GM21825 (cell line): ENCODE measurements around the gene CDNF.

Experiments
- ATAC-seq: cut with Tn5 transposase; IDR thresholded peaks from one replicate; pipeline ENCODE4 v1.9.1; 2021; ENCODE audit warnings: mild to moderate bottlenecking, moderate library complexity; ENCODE audit not compliant: unreplicated experiment

CDNF gene

DNA sequence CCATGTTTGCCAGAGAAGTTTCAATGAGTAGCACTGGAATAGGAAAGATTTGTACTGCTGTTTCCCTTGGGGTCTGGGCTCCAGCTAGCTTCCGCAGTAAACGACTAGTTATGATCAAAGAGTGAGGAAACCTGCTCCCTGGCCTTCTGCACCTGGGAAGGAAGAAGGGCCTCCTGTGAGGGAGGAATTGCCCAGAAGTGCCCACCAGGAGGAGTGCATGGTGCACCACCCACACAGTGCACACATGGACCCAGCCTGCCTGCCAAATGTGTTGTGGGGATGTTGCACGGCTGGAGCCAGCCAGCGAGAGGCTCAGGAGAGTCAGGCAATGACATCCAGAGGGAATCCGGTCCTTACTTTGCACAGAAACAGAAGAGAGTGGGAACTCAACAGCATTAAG lies 36.1 kb downstream of the CDNF start:
- no peak for ATAC-seq

DNA sequence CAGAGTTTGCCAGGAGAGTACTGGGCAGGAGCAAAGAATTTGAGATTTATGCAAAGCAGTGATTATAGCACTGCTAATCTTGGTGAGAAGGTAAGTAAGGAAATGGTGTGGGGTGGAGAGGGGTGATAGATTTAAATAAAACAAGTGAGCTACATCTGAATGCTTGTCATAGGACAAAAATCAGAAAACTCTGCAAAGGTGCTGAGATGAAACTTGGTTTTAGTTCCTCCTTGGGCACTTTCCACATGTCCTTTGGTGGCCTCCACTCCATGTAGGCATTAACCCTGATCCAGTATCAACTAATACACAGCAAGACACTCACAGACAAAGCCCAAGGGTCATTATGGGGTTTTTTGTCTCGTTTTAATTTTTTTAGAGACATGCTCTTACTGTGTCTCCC lies 37.4 kb downstream of the CDNF start:
- no peak for ATAC-seq

- ATAC-seq, result no peak
Measured at GRCh38 chr10:14798636-14799035, 39.2 kb downstream of the CDNF start.

DNA sequence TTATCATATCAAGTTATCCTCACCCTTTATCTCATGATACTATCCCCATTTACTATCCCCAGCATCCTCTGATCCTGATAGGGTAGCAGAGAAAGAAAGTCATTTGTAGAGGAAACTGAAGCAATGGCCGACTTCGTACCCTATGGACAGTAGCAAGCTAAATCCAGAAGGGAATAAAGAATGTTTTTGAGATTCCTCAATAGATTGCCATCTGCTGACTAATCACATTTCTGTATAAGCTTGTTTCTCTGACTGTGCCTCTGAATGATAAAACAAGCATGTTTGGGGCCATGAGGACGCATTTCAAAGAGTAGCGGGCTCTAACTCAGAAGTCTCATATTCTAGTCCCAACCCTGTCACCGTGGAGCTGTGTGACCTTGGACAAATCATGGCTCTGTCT lies 49.9 kb downstream of the CDNF start:
- ATAC-seq, result no peak

DNA sequence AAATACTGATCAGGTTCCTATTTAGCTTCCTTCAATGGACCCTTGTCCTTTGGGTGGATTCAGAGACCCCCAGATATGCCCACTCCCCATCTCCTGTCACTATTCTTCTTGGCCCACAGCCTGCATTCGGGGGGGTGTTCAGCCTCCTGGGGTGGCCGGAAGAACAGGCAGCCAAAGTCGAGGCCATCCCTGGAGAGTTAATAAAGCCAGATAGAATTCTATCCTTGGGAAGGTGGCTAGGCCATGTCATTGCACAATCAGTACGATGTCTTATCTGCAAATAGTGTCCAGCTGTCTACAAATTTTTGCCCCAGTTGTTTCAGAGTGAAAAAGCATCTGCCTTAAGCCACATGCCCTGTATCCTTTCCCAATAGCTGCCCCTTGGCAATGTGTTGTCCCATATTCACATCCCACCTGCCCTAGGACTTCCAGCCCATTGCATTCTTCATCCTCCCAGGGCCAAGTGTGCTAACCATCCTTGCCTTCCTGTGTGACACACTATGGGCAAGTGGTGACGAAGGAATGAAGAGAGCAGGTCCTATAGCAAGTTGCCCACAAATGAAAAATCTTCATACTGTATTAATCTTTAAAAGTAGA lies 53.3 kb downstream of the CDNF start:
- no peak for ATAC-seq

DNA sequence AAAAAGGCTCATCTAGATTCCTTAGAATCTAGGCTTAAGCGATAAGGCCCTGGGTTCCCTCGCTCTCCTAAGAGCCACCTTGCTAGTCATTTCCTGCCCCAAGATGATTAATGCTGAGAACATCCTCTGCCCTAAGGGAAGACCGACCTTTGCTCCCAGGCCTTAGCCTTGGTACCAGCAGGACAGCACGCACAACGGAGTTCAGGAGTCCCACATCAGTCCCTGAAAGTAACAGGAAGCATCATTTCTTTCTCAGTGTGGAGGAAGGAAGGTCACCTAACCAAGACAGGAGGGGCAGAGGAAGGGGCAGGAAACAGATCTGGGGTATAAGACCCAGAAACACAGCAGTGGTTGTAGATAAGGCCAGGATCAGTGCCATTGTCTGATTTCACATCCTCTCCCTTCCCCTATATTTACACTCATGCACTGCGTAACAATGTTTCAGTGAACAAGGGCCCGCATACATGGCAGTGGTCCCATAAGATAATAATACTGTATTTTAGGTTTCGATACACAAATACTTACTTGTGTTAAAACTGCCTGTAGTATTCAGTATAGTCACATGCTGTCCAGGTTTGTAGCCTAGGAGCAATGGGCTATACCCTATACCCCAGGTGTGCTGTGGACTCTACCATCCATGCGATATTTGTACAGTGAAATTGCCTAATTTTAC lies 55.0 kb downstream of the CDNF start:
- ATAC-seq, result no peak

- no peak for ATAC-seq
Measured at GRCh38 chr10:14781763-14782162, 56.1 kb downstream of the CDNF start.

GRCh38 chr10:14779001-14779651 lies 58.7 kb downstream of the CDNF start:
- no peak for ATAC-seq

GRCh38 chr10:14776546-14776945 lies 61.3 kb downstream of the CDNF start:
- ATAC-seq, result no peak

DNA sequence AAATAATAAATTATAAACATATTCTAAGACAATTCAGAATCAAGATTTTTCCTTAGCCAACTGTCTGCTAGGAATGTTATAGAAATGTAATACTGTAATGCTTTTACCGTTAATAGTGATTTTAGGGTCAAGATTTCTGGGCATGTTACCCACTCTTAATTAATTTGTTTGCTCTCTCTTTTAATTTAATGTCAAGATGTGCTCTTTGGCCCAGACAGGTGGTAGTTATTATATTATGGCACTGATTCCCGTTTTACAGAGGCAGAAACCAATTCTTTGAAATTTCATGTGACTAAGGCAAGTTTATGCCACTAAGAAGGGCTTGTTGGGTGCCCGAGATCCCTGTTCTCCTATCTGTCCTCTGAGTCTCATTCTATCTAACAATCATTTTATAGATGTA lies 62.2 kb downstream of the CDNF start:
- no peak for ATAC-seq

DNA sequence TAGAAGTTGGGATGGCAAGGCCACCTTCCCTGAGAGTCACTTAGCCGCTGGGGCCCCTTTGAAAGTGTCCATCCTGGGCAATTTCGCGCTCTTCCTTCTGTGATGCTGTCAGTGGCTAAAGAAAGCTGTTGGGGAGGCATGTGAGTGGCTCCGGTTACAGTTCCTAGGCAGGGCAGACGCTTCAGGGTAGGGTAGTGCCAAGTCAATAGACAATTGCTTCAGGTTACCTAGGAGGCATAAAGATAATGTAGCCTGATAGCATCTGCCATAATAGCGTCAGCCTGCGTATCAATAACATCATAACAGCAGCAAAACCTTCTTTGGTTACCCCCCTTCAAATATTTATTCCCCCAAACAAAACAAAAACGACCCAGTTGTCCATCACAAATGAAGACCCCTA lies 63.0 kb downstream of the CDNF start, which contains the start of gene FAM107B:
Gene FAM107B (minus strand): TSS at position 101 of the 400 bp plus-strand sequence. CDS start 234 bp downstream, outside the sequence.
- no peak for ATAC-seq

DNA sequence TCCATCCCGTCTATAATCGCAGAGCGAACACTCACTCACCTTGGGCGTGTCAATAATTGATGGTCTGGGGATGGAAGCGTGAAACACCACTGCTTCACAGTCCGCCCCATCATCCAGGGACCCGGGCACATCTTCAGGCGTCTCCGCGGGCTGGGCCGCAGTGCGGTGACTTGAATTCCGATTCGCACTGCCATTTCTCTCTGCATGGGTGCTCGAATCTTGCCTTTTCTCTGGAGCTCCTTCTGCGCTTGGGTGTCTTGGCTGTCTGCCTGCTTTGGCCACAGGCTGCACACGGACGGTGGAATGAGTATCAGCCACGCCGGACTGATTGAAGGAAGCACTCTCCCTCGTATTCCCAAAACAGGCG lies 63.6 kb downstream of the CDNF start:
- no peak for ATAC-seq

- ATAC-seq, result no peak
Measured at GRCh38 chr10:14773551-14774213, 64.2 kb downstream of the CDNF start.

GRCh38 chr10:14772399-14772798 lies 65.4 kb downstream of the CDNF start:
- no peak for ATAC-seq

DNA sequence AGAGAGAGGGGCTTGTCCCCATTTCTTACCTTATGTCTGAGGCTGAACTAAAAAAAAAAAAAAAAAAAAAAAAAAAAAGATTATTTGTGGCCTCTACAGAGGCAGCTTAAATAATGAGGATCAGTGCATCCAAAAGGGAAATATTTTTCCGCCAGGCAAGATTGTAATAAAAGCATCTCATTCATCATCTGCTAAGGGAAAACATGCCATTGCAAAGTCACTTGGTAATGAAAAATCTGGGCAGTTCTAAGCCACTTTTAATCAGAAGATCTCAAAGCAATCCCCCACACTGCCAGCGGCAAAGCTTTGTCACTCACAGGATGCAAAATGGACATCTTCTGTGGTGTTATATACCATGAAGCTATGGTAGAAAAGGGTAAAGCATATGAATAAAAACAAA lies 66.9 kb downstream of the CDNF start:
- no peak for ATAC-seq
